ENCODE results near the gene PGM5.

PGM5 gene

DNA sequence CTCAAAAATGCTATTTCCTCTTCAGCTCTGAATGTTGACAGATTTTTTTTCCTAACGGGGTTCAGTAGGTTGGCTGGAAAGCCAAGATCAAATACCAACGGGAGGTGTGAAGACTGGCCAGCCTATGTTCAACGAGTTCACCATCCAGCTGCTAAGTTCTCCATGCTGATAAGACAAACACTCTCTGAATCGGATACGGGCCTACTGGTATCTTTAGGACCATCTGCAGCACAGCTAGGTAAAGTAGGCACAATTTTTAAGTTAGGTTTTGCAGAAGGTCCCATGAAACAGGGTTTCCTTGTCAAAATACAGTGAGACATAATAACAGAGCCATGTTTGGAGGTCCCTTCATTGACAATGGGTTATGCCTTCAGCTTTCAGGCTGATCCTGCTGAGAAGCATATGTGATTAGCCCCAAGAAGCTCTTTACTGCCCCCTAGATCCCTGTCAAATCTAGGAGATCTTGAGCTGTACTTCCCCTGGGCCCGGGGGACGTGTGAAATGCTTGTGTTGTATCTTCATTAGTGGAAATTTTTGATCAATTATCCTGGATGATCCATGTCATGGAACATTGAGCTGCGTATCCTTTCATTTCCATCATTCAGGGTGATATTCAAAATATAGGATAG lies 60.6 kb downstream of the PGM5 start:
- Histone ChIP-seq H3K27me3 (ENCODE audit: insufficient read depth, insufficient read length) (no peaks in the 10 kb centered on the region), H3K9me3 (ENCODE audit: insufficient read depth, low read length) (no peaks in the 10 kb centered on the region), H3K36me3 (ENCODE audit: insufficient read depth, insufficient read length, low read length) (no peaks in the 10 kb centered on the region), H3K4me3 (ENCODE audit: insufficient read length, low read depth) (no peak overlapping the region), H3K4me1 (ENCODE audit: insufficient read depth, insufficient read length) (peaks cover 5% of the 10 kb centered on the region), H3K9ac (ENCODE audit: insufficient read length, low read depth) (no peak overlapping the region)
- DNase-seq (ENCODE audit: low read depth, low spot score), result peak; percentile 13
- TF ChIP-seq YY1 (IDR thresholded peaks at IDR 0.05; ENCODE audit: insufficient read depth, insufficient read length) (no peak), ZNF274 (IDR thresholded peaks at IDR 0.05; ENCODE audit: low read depth, low read length) (no peak), SUZ12 (IDR thresholded peaks at IDR 0.05; ENCODE audit: extremely low read depth, insufficient read depth, insufficient read length) (no peak)

DNA sequence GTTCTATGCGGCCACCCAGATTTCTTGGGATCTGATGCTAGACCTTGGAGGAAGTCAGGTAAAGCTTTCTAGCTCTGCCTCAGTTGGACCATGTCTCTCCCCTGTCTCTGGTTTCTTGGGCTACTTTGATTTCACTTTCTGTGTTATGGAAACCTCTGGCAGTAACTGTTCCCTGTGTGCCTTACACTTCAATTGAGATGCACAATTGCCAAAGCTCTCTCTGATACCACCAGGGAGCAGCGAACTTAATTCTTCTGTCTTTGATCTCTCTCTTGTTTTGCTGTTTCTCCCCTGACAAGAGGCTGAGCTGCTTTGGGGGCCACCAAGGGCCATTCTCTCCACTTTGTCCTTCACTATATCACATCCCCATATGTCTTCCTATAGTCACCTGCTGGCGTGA lies 61.4 kb downstream of the PGM5 start:
- H3K4me1 ChIP-seq (ENCODE audit: insufficient read depth, insufficient read length), result peaks cover 5% of the 10 kb centered on the region
- no peak overlapping the region for H3K9ac ChIP-seq (ENCODE audit: insufficient read length, low read depth)
- H3K27me3 ChIP-seq (ENCODE audit: insufficient read depth, insufficient read length), result no peaks in the 10 kb centered on the region
- TF ChIP-seq ZNF274 (IDR thresholded peaks at IDR 0.05; ENCODE audit: low read depth, low read length) (no peak), YY1 (IDR thresholded peaks at IDR 0.05; ENCODE audit: insufficient read depth, insufficient read length) (no peak), SUZ12 (IDR thresholded peaks at IDR 0.05; ENCODE audit: extremely low read depth, insufficient read depth, insufficient read length) (no peak)
- DNase-seq (ENCODE audit: low read depth, low spot score), result no peak
- H3K36me3 ChIP-seq (ENCODE audit: insufficient read depth, insufficient read length, low read length), result no peaks in the 10 kb centered on the region
- H3K4me3 ChIP-seq (ENCODE audit: insufficient read length, low read depth), result no peak overlapping the region
- H3K9me3 ChIP-seq (ENCODE audit: insufficient read depth, low read length), result no peaks in the 10 kb centered on the region

DNA sequence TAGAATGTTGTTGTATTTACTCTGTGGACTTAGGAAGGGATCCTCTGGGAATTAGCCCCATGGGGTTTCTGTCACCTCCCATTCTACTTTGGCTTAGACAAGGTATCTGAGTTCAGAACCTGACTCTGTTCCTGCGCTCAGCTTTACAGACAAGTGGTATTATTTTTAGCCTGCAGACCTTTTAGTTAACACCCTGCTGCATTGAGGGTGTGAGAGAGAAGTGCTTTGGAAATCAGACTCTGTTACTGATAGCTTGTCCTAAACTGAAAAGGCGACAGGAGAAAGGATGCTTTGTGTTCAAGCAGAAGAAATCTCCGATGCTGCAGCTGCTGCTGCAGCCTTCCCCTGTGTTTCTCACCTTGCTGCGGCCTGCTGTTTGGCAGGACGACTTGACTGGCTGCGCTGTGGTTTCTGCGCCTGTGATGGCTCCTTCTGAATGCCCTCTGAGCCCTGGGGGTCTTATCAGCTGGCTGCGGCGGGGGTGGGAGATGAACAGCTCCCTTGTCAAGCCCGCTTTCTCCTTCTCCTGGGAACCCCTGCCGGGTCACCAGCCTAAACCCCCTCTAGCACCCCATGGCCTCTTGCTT lies 61.9 kb downstream of the PGM5 start:
- Histone ChIP-seq H3K9me3 (ENCODE audit: insufficient read depth, low read length) (no peaks in the 10 kb centered on the region), H3K9ac (ENCODE audit: insufficient read length, low read depth) (no peak overlapping the region), H3K4me3 (ENCODE audit: insufficient read length, low read depth) (no peak overlapping the region), H3K36me3 (ENCODE audit: insufficient read depth, insufficient read length, low read length) (no peaks in the 10 kb centered on the region), H3K27me3 (ENCODE audit: insufficient read depth, insufficient read length) (no peaks in the 10 kb centered on the region), H3K4me1 (ENCODE audit: insufficient read depth, insufficient read length) (peaks cover 5% of the 10 kb centered on the region)
- TF ChIP-seq SUZ12 (IDR thresholded peaks at IDR 0.05; ENCODE audit: extremely low read depth, insufficient read depth, insufficient read length), result no peak
- TF ChIP-seq ZNF274 (IDR thresholded peaks at IDR 0.05; ENCODE audit: low read depth, low read length), result no peak
- no peak for TF ChIP-seq YY1 (IDR thresholded peaks at IDR 0.05; ENCODE audit: insufficient read depth, insufficient read length)
- DNase-seq (ENCODE audit: low read depth, low spot score), result no peak

DNA sequence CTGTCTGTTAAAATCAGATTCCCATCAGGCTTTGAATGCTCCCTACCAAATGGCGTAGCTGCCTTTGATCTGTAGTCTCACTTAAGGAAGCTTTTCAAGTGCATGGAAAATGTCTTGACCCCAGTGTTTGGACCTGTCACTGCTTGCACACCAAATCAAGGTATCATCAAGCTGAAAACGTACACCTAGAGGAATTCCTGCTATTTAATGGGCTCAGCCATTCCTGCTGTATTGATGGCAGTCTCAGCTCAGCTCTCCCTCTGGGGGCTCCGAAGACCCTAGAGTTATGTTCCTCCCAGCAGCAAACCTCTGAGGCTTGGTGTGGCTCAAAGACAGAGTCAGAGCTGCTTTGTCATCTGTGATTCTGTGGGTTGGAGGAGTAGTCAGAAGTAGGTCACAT lies 63.5 kb downstream of the PGM5 start:
- Histone ChIP-seq H3K9me3 (ENCODE audit: insufficient read depth, low read length) (no peaks in the 10 kb centered on the region), H3K27me3 (ENCODE audit: insufficient read depth, insufficient read length) (no peaks in the 10 kb centered on the region), H3K4me1 (ENCODE audit: insufficient read depth, insufficient read length) (peaks cover 5% of the 10 kb centered on the region), H3K9ac (ENCODE audit: insufficient read length, low read depth) (no peak overlapping the region), H3K36me3 (ENCODE audit: insufficient read depth, insufficient read length, low read length) (no peaks in the 10 kb centered on the region), H3K4me3 (ENCODE audit: insufficient read length, low read depth) (no peak overlapping the region)
- TF ChIP-seq SUZ12 (IDR thresholded peaks at IDR 0.05; ENCODE audit: extremely low read depth, insufficient read depth, insufficient read length) (no peak), YY1 (IDR thresholded peaks at IDR 0.05; ENCODE audit: insufficient read depth, insufficient read length) (no peak), ZNF274 (IDR thresholded peaks at IDR 0.05; ENCODE audit: low read depth, low read length) (no peak)
- no peak for DNase-seq (ENCODE audit: low read depth, low spot score)

DNA sequence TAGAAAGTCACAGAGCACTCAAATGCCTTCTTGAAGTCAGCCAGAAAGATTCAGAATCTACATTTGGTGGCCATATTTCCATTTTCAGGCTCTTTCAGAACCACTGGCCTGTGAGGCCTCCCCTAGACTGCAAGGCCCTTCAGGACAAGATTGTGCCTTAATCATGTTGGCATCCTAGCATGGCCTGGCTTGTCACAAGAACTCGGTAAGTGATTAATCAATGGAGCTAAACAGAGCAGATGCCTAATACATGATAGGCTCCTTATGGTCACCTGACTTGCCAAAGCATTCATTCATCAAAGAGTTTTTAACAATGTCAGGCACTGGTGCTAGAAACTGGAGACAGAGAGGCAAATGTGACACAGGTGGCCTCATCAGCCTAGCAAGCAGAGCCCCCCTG lies 70.3 kb downstream of the PGM5 start:
- Histone ChIP-seq H3K27me3 (ENCODE audit: insufficient read depth, insufficient read length) (no peaks in the 10 kb centered on the region), H3K9me3 (ENCODE audit: insufficient read depth, low read length) (no peaks in the 10 kb centered on the region)
- no peak for DNase-seq (ENCODE audit: low read depth, low spot score)

GRCh38 chr9:68427216-68427977 lies 71.0 kb downstream of the PGM5 start:
- no peak overlapping the region for H3K4me3 ChIP-seq (ENCODE audit: insufficient read length, low read depth)
- TF ChIP-seq ZNF274 (IDR thresholded peaks at IDR 0.05; ENCODE audit: low read depth, low read length) (no peak), SUZ12 (IDR thresholded peaks at IDR 0.05; ENCODE audit: extremely low read depth, insufficient read depth, insufficient read length) (no peak), YY1 (IDR thresholded peaks at IDR 0.05; ENCODE audit: insufficient read depth, insufficient read length) (no peak)
- H3K27me3 ChIP-seq (ENCODE audit: insufficient read depth, insufficient read length), result no peaks in the 10 kb centered on the region
- no peaks in the 10 kb centered on the region for H3K4me1 ChIP-seq (ENCODE audit: insufficient read depth, insufficient read length)
- no peak for DNase-seq (ENCODE audit: low read depth, low spot score)
- no peaks in the 10 kb centered on the region for H3K36me3 ChIP-seq (ENCODE audit: insufficient read depth, insufficient read length, low read length)
- no peak overlapping the region for H3K9ac ChIP-seq (ENCODE audit: insufficient read length, low read depth)
- H3K9me3 ChIP-seq (ENCODE audit: insufficient read depth, low read length), result no peaks in the 10 kb centered on the region

More for the DNA sequence above, 70.3 kb downstream of the PGM5 start:
- H3K4me3 ChIP-seq (ENCODE audit: insufficient read length, low read depth), result no peak overlapping the region
- no peaks in the 10 kb centered on the region for H3K36me3 ChIP-seq (ENCODE audit: insufficient read depth, insufficient read length, low read length)
- no peaks in the 10 kb centered on the region for H3K4me1 ChIP-seq (ENCODE audit: insufficient read depth, insufficient read length)
- no peak overlapping the region for H3K9ac ChIP-seq (ENCODE audit: insufficient read length, low read depth)
- TF ChIP-seq ZNF274 (IDR thresholded peaks at IDR 0.05; ENCODE audit: low read depth, low read length) (no peak), SUZ12 (IDR thresholded peaks at IDR 0.05; ENCODE audit: extremely low read depth, insufficient read depth, insufficient read length) (no peak), YY1 (IDR thresholded peaks at IDR 0.05; ENCODE audit: insufficient read depth, insufficient read length) (no peak)

- TF ChIP-seq SUZ12 (IDR thresholded peaks at IDR 0.05; ENCODE audit: extremely low read depth, insufficient read depth, insufficient read length) (no peak), YY1 (IDR thresholded peaks at IDR 0.05; ENCODE audit: insufficient read depth, insufficient read length) (no peak), ZNF274 (IDR thresholded peaks at IDR 0.05; ENCODE audit: low read depth, low read length) (no peak)
Measured at GRCh38 chr9:68428481-68428880, 72.1 kb downstream of the PGM5 start.

More at GRCh38 chr9:68428481-68428880, 72.1 kb downstream of the PGM5 start:
- H3K4me1 ChIP-seq (ENCODE audit: insufficient read depth, insufficient read length), result no peaks in the 10 kb centered on the region
- H3K36me3 ChIP-seq (ENCODE audit: insufficient read depth, insufficient read length, low read length), result no peaks in the 10 kb centered on the region
- no peak for DNase-seq (ENCODE audit: low read depth, low spot score)
- no peaks in the 10 kb centered on the region for H3K9me3 ChIP-seq (ENCODE audit: insufficient read depth, low read length)
- no peak overlapping the region for H3K9ac ChIP-seq (ENCODE audit: insufficient read length, low read depth)
- H3K4me3 ChIP-seq (ENCODE audit: insufficient read length, low read depth), result no peak overlapping the region
- no peaks in the 10 kb centered on the region for H3K27me3 ChIP-seq (ENCODE audit: insufficient read depth, insufficient read length)
